Measurements from ENCODE around the gene TRPM4. TPM values are rescaled to one million over a fixed set of nuclear protein-coding genes. Genes with fewer than 3 reads are reported as not detected.

The TRPM4 gene
- total and polyA plus RNA-seq, 2 of the 8 experiments (the other 6 are each of a cell fraction or from before 2014, with no cell fraction given), result 11.3 to 13.3 TPM

DNA sequence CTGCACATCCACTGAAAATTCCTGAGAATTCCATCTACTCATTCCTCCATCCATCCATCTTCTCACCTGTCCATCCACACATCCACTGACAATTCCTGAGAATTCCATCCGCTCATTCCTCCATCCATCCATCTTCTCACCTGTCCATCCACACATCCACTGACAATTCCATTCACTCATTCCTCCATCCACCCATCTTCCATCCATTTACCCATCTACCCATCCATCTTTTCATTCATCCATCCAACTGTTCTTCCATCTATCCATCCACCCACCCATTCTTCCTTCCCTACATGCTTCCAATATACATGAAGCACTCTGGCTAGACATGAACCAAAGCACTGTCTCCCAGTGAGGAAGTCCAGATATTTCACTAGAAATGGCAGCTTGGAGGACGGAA lies 15.6 kb downstream of the TRPM4 start (continued):
- TF ChIP-seq, protein P1, sequence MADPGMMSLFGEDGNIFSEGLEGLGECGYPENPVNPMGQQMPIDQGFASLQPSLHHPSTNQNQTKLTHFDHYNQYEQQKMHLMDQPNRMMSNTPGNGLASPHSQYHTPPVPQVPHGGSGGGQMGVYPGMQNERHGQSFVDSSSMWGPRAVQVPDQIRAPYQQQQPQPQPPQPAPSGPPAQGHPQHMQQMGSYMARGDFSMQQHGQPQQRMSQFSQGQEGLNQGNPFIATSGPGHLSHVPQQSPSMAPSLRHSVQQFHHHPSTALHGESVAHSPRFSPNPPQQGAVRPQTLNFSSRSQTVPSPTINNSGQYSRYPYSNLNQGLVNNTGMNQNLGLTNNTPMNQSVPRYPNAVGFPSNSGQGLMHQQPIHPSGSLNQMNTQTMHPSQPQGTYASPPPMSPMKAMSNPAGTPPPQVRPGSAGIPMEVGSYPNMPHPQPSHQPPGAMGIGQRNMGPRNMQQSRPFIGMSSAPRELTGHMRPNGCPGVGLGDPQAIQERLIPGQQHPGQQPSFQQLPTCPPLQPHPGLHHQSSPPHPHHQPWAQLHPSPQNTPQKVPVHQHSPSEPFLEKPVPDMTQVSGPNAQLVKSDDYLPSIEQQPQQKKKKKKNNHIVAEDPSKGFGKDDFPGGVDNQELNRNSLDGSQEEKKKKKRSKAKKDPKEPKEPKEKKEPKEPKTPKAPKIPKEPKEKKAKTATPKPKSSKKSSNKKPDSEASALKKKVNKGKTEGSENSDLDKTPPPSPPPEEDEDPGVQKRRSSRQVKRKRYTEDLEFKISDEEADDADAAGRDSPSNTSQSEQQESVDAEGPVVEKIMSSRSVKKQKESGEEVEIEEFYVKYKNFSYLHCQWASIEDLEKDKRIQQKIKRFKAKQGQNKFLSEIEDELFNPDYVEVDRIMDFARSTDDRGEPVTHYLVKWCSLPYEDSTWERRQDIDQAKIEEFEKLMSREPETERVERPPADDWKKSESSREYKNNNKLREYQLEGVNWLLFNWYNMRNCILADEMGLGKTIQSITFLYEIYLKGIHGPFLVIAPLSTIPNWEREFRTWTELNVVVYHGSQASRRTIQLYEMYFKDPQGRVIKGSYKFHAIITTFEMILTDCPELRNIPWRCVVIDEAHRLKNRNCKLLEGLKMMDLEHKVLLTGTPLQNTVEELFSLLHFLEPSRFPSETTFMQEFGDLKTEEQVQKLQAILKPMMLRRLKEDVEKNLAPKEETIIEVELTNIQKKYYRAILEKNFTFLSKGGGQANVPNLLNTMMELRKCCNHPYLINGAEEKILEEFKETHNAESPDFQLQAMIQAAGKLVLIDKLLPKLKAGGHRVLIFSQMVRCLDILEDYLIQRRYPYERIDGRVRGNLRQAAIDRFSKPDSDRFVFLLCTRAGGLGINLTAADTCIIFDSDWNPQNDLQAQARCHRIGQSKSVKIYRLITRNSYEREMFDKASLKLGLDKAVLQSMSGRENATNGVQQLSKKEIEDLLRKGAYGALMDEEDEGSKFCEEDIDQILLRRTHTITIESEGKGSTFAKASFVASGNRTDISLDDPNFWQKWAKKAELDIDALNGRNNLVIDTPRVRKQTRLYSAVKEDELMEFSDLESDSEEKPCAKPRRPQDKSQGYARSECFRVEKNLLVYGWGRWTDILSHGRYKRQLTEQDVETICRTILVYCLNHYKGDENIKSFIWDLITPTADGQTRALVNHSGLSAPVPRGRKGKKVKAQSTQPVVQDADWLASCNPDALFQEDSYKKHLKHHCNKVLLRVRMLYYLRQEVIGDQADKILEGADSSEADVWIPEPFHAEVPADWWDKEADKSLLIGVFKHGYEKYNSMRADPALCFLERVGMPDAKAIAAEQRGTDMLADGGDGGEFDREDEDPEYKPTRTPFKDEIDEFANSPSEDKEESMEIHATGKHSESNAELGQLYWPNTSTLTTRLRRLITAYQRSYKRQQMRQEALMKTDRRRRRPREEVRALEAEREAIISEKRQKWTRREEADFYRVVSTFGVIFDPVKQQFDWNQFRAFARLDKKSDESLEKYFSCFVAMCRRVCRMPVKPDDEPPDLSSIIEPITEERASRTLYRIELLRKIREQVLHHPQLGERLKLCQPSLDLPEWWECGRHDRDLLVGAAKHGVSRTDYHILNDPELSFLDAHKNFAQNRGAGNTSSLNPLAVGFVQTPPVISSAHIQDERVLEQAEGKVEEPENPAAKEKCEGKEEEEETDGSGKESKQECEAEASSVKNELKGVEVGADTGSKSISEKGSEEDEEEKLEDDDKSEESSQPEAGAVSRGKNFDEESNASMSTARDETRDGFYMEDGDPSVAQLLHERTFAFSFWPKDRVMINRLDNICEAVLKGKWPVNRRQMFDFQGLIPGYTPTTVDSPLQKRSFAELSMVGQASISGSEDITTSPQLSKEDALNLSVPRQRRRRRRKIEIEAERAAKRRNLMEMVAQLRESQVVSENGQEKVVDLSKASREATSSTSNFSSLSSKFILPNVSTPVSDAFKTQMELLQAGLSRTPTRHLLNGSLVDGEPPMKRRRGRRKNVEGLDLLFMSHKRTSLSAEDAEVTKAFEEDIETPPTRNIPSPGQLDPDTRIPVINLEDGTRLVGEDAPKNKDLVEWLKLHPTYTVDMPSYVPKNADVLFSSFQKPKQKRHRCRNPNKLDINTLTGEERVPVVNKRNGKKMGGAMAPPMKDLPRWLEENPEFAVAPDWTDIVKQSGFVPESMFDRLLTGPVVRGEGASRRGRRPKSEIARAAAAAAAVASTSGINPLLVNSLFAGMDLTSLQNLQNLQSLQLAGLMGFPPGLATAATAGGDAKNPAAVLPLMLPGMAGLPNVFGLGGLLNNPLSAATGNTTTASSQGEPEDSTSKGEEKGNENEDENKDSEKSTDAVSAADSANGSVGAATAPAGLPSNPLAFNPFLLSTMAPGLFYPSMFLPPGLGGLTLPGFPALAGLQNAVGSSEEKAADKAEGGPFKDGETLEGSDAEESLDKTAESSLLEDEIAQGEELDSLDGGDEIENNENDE (IDR thresholded peaks at IDR 0.05; ENCODE audit: insufficient replicate concordance, low read length), result no peak
- TF ChIP-seq RBBP5 (IDR thresholded peaks at IDR 0.05; ENCODE audit: borderline replicate concordance, low read depth, low read length) (no peak), EP300 (IDR thresholded peaks at IDR 0.05; ENCODE audit: borderline replicate concordance in 1 of 2, low read depth in 2 of 2, low read length in 2 of 2) (no peak), TAF7 (optimal IDR thresholded peaks at IDR 0.05; ENCODE audit: borderline replicate concordance, low read depth, low read length) (no peak), EZH2 (IDR thresholded peaks at IDR 0.05; ENCODE audit: low read depth, low read length, severe bottlenecking) (no peak), RAD21 (IDR thresholded peaks at IDR 0.05 in 1 of 2, conservative IDR thresholded peaks at IDR 0.05 in 1 of 2; ENCODE audit: low read depth in 2 of 2, low read length in 2 of 2) (no peak)
- TF ChIP-seq, protein P2, sequence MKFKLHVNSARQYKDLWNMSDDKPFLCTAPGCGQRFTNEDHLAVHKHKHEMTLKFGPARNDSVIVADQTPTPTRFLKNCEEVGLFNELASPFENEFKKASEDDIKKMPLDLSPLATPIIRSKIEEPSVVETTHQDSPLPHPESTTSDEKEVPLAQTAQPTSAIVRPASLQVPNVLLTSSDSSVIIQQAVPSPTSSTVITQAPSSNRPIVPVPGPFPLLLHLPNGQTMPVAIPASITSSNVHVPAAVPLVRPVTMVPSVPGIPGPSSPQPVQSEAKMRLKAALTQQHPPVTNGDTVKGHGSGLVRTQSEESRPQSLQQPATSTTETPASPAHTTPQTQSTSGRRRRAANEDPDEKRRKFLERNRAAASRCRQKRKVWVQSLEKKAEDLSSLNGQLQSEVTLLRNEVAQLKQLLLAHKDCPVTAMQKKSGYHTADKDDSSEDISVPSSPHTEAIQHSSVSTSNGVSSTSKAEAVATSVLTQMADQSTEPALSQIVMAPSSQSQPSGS (IDR thresholded peaks at IDR 0.05; ENCODE audit: low read length), result no peak
- TF ChIP-seq, protein P3, sequence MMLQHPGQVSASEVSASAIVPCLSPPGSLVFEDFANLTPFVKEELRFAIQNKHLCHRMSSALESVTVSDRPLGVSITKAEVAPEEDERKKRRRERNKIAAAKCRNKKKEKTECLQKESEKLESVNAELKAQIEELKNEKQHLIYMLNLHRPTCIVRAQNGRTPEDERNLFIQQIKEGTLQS (IDR thresholded peaks at IDR 0.05; ENCODE audit: insufficient read depth, low read depth, low read length), result no peak
